Bronchial epithelial cell (primary cell): ENCODE data around the gene PCNX2. TPM values are rescaled to one million over a fixed set of nuclear protein-coding genes. Genes with fewer than 3 reads are reported as not detected.

Experiments
- DNase-seq: peaks from one replicate; pipeline ENCODE4 v3.0.0-alpha.2; 2010; ENCODE audit warnings: low read depth
- FAIRE-seq: peaks from 2 replicates; lab custom pipeline; 2011; peaks lifted over from hg19 to GRCh38; lab: Jason Lieb, UNC
- H3K27me3 ChIP-seq: 2 replicates; pipeline ENCODE4 v1.5.1; 2011; ENCODE audit warnings: low read length; ENCODE audit not compliant: control insufficient read depth, insufficient read depth
- H3K36me3 ChIP-seq: 2 replicates; pipeline ENCODE4 v1.5.1; 2011; ENCODE audit warnings: low read length; ENCODE audit not compliant: control insufficient read depth, insufficient read depth
- H3K4me3 ChIP-seq: 2 replicates; pipeline ENCODE4 v1.5.1; 2011; ENCODE audit warnings: mild to moderate bottlenecking, low read depth, low read length, control low read depth
- CTCF ChIP-seq: IDR thresholded peaks from 2 replicates; pipeline ENCODE4 v1.5.1; 2011; ENCODE audit warnings: mild to moderate bottlenecking, moderate library complexity, low read length, control low read depth, inconsistent platforms; ENCODE audit not compliant: insufficient read depth, severe bottlenecking
- total RNA-seq: library from RNA; depleted of rRNA; stranded (reverse); fragments of >200 nt; gene quantifications from 2 replicates; pipeline ENCODE4 v1.2.1, GENCODE V29; 2014

PCNX2 gene
- total RNA-seq, 1 donor from 2014 or later: 30.3 TPM

GRCh38 chr1:232936941-232937340, 358.6 kb downstream of the PCNX2 start:
- no peak overlapping the region for H3K4me3 ChIP-seq
- H3K36me3 ChIP-seq: no peaks in the 10 kb centered on the region
- H3K27me3 ChIP-seq: no peaks in the 10 kb centered on the region
- DNase-seq (no peak), FAIRE-seq (no peak)
- no peak for TF ChIP-seq CTCF

Other genes starting within 250 kb of the PCNX2 start
- gene MAP3K21, start 32.0 kb upstream of the PCNX2 start, total RNA-seq: 6.6 and 6.9 TPM in 2 replicates